Stimulated activated CD4-positive, alpha-beta T cell treated with anti-CD3 and anti-CD28 coated beads, Interleukin-4, amount 100 ng/mL, for 24 hours (primary cell): Measurements from ENCODE around the gene AKNA.

ENCODE experiments used
- DNase-seq: peaks from one replicate; pipeline ENCODE4 v3.0.0-alpha.2; 2020

Gene AKNA

DNA sequence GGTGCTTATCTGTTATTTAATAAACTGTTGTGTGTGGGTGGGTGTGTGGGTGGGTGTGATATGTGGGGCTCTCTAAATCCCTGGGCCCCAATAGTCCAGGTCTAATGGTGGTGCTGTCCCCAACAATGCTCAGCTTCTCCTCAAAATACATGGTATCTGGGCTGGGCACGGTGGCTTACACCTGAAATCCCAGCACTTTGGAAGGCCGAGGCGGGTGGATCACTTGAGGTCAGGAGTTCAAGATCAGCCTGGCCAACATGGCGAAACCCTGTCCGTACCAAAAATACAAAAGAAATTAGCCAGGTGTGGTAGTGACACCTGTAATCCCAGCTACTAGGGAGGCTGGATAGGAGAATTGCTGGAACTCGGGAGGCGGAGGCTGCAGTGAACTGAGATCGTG lies 69.4 kb downstream of the AKNA start:
- no peak for DNase-seq

DNA sequence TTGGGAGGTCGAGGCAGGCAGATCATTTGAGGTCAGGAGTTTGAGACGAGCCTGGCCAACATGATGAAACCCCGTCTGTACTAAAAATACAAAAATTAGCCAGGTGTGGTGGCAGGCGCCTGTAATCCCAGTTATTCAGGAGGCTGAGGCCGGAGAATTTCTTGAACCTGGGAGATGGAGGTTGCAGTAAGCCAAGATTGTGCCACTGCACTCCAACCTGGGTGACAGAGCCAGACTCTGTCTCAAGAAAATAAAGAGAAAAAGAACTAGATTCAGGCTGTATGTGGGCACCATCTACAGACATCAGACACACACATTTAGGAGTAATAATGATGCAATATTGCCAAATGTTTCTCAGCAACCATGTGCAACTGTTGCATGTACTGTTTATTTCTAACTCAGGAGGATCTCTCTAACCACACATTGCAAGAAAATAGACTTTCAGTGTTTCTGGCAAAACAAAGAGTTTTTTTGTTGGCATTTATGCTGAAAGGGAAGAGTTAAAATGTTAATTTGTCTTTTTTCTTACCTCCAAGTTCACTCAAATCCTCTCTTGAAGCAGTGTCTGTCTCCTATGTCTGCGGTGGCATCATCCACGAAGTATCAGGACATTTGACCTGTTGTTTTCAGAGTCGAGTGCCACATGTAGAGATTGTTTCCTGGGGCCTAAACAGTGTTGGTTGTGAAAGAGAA lies 70.0 kb downstream of the AKNA start:
- no peak for DNase-seq

GRCh38 chr9:114316605-114317230 lies 71.1 kb downstream of the AKNA start:
- no peak for DNase-seq

- no peak for DNase-seq
Measured at GRCh38 chr9:114315723-114316363, 71.9 kb downstream of the AKNA start.

DNA sequence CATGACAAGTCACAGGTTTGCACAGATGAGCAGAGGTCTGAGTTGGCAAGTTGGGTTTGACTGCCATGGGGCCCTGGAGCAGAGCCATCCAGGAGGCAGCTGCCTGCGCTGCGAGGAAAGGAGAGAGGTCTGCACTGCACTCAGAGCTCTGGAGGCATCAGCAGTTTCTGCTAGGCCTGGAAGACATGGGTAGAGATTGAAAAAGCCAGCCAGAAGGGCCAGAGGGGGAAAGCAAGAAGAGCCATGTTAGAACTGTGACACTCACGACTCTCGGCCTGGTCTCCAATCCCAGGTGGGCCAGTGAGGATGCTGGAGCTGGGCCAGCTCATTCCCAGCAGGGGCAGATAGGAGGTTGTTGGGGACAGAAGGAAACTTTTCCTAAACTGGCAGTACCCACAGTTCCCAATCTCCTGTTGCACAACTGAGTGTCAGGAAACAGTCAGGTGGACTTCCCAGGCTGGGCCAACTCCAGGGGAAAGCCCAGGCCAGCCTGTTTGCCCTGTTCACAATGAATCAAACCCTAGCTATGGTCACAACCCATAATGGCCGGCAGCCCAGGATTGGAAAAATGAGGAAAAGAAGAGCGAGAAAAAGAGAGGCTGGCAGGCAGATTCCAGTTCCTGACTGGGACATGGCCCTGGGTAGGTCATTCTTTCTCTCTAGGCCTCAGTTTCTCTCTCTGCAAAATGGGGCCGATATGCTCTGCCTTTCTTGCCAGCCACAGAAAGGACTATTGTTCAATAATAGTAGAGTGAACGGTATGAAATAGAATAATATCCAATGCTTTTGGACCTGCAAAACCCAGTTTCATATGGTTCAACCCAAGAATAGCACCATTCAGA lies 72.7 kb downstream of the AKNA start:
- DNase-seq, result no peak

- DNase-seq, result no peak
Measured at GRCh38 chr9:114314256-114314867, 73.4 kb downstream of the AKNA start.

GRCh38 chr9:114313186-114313585 lies 74.6 kb downstream of the AKNA start:
- DNase-seq, result no peak

GRCh38 chr9:114312513-114312875 lies 75.3 kb downstream of the AKNA start:
- DNase-seq, result no peak

DNA sequence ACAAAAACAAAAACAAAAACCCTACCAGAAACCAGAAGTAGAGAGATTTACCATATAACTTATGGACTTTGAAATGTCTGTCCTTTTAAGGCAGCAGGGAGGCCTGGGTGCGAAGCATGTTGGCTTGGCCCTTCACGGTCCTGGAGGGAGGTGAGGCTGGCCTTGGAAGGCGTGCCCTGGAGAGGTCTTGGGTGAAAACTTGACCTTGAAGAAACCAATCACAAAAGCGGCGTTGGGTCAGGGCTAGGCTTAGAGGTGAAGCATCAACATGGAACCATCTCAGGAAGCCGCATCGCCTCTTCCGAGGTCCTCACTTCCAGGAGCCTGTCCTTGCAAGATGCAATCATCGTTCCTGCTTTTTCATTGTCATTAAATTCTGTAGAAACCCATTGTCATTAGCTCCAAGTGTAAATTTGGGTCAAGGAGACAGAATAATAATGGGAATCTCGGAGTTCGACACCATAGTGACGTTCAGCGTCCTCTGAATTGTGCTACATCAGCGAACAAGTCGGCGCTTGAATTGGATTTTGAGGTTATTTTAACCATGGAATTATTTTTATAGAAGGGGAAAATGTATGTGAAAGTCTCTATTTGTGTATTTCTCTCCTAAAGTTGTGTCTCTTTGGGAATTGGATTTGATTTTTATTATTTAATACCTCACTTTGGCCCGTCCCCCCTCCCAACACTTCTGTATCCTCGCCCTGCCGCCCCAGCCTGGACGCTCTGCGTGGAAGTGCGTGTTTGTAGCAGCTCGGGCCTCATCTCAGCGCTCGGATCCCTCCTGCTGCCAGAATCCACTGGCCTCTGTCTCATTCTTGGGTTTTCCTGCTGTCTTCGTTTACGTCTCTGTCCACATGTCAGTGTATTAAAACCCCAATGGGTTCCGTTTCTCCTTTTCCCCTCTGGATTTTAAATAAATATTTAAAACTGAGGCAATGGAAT lies 75.9 kb downstream of the AKNA start:
- no peak for DNase-seq

GRCh38 chr9:114310471-114311450 lies 77.0 kb downstream of the AKNA start:
- DNase-seq, result no peak

DNA sequence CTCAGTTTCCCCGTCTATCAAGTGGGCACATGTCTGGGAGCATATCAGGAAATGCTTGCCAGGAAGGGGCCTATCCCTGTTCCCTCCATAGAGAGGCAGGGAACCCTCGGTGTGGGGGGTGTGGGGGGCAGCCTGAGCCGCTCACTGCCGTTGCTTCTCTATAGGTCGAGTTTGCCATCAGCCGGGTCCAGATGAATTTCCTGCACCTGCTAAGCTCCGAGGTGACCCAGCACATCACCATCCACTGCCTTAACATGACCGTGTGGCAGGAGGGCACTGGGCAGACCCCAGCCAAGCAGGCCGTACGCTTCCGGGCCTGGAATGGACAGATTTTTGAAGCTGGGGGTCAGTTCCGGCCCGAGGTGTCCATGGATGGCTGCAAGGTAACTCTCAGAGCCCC lies 78.7 kb downstream of the AKNA start:
- no peak for DNase-seq

- DNase-seq, result no peak
Measured at GRCh38 chr9:114308361-114308950, 79.3 kb downstream of the AKNA start.

DNA sequence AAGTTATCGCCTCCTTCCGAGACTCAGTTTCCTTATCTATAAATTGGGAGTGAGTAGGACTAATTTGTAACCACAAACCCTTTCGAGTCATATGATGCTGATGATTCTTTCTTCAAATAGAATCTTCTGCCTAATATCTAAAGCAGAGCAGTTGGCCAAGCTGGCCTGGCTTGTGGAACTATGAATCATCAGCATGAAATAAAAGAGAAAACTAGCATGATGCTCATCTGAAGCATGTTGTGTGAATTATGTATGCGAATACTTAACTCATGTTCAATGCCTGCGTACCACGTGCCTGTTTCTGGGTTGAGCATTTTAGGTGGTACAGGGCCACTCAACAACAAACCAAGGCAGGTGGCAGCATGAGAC lies 79.9 kb downstream of the AKNA start:
- DNase-seq, result no peak

DNA sequence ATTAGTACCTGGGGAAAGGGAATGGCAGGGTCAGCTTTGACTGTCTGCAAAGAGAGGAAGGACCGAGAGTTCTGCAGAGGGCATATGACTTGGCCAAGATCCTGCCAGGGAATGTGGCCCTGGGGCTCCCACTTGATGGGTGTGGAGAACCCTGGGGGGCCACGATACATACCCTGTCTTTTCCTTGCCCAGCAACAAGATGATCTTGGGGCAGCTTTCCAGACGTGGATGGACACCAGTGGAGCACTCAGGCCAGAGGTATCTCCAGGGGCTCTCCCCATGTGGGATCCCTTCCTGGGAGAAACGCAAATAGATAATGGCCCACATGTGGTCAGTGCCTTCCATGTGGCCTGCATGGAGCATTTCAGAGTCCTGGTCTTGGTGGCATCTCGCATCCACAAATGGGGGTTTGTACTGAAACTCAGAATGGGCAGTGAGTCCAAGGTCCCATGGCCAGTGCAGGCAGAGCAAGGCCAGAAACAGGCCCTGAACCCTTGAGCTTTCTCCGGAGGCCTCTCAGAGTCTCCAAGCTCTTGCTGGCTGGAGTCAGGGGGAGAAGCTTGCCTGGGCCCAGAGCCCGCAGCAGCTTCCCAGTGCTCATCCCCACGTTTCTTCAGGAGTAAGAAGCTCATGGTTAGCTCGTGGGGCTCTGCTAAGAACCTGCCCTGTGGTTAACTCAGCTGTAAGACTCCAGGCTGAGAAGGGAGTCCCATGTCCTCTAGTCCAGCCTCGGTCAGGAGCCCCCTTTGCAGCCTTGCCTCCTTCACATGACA lies 83.2 kb downstream of the AKNA start:
- no peak for DNase-seq

GRCh38 chr9:114303977-114304376 lies 83.8 kb downstream of the AKNA start:
- DNase-seq, result no peak

DNA sequence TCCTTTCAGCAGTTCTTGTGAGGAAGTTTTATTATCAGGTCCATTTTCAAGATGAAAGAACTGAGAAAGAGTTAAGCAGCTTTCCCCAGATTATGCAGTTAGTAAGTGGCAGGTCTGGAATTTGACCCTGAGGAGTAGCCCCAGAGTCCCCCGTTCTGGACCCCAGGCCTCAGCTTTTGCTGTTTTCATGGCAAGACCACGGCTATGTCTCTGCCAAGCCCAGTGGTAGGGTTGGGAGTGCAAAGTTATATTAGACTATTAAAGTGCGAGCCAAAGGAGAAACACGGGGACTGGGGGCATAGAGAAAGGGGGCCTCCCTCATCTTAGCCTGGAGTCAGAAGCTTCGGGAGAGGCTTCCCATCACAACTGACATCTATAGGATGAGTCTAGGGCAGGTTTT lies 84.2 kb downstream of the AKNA start:
- DNase-seq, result no peak

GRCh38 chr9:114302727-114303126 lies 85.1 kb downstream of the AKNA start:
- no peak for DNase-seq

- no peak for DNase-seq
Measured at GRCh38 chr9:114301798-114302565, 85.8 kb downstream of the AKNA start.
